Measurements from ENCODE around the gene MTARC1.

The MTARC1 gene

DNA sequence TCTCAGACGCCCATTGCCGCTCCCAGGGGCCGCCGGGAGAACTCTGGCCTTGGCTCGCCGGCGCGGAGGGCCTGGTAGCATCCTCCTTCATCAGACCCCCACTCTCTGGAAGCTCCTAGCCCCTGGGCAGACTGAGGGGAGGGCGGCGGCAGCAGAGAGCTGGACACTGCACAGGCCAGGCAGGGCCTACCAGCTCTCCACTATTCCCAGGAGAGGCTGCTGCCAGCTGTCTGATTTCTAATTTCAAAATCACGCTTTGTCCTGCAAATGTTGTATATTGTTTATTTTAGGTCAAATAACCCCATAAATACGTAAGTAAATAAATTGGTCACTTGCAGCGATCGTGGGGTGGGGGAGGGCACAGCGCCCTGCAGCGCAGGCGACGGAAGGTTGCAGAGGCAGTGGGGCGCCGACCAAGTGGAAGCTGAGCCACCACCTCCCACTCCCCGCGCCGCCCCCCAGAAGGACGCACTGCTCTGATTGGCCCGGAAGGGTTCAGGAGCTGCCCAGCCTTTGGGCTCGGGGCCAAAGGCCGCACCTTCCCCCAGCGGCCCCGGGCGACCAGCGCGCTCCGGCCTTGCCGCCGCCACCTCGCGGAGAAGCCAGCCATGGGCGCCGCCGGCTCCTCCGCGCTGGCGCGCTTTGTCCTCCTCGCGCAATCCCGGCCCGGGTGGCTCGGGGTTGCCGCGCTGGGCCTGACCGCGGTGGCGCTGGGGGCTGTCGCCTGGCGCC lies at the start of gene MTARC1:
Gene MTARC1, plus strand, starts transcription at position 577 of the 732 bp plus-strand sequence. Its CDS starts 32 bp downstream, at position 609.
- DNase-seq = peak; percentile 66

DNA sequence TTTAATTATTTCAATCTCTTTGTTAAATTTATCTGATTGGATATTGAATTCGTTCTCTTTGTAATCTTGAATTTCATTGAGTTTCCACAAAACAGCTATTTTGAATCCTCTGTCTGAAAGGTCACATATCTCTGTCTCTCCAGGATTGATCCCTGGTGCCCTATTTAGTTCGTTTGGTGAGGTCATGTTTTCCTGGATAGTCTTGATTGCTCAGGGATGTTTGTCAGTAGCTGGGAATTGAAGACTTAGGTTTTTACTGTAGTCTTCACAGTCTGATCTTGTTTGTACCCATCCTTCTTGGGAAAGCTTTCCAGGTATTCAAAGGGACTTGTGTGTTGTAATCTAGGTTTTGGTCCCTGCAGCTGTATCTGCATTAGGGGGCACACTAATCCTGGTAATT lies 45.4 kb upstream of the MTARC1 start:
- no peak for DNase-seq

DNA sequence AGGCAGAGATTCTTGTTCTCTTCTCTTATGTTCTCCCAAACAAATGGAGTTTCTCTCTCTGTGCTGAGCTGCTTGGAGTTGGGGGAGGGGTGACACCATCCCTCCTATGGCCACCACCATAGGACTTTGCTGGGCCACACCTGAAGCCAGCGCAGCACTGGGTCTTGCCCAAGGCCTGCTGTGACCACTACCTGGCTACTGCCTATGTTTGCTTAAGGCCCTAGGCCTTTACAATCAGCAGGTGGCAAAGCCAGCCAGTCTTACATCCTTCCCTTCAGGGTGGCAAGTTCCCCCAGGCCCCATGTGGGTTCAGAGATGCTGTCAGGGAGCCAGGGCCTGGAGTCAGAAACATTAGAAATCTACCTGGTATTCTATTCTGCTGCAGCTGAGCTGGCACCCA lies 44.9 kb upstream of the MTARC1 start:
- DNase-seq = no peak

DNA sequence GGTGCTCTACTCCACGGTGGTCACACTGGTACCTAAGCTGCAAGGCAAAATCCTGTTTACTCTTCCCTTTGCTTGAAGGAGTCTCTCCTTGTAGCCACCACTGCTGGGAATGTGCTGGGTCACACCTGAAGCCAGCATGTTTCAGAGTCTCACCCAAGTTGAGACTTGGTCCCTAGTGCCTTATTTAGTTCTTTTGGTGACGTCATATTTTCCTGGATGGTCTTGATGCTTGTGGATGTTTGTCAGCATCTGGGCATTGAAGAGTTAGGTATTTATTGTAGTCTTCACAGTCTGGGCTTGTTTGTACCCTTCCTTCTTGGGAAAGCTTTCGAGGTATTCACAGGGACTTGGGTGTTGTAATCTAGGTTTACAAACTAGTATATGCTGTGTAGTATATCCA lies 44.2 kb upstream of the MTARC1 start:
- no peak for DNase-seq

DNA sequence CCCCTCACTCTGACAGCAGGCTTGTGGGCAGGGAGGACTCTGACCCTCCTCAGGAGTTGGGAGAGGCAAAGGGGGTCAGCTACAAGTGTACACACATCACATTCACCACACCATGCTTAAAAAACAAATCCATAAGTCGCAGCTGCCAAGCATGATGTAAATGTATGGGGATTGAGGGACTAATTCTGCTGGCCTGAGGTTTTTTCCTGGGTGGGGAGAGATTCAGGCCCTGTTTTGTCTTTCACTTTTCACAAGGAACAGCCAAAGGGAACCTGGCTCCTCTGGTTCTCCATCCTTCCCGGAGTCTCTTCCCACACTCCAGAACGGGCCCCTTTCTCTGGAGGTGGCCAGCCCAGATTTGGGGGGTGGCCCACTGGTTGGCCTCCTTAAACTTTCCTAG lies 39.9 kb upstream of the MTARC1 start:
- DNase-seq = no peak

DNA sequence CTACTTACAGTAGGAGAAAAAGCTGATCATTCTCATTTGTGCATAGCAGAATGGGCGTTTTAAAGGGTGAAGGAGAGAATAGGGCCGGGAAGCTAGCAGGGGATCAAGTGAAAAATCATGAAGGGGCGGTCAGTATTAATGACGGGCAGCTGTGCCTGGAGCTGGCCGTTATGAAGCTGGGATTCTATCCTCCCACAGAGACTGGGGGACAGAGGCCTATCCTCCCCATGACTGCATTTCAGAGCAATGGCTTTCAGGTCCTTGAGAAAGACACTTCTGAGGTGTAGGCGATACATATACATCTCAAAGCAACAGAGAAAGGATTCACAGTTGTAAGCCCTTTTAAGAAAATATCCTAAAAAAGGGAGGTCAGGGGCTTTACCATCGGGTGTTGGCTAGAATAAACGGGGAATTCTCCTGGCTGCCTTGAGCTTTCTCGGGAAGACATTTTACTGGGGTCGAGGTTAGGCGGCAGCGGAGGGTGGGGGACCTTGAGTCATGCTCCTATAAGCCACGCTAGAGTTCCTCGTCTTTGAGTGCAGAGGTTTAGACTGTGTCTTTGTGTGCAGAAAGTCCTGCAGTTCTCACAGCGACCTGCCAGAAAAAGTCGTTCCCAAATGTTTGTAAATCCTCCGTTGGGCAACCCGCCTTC lies 39.1 kb upstream of the MTARC1 start:
- no peak for DNase-seq

DNA sequence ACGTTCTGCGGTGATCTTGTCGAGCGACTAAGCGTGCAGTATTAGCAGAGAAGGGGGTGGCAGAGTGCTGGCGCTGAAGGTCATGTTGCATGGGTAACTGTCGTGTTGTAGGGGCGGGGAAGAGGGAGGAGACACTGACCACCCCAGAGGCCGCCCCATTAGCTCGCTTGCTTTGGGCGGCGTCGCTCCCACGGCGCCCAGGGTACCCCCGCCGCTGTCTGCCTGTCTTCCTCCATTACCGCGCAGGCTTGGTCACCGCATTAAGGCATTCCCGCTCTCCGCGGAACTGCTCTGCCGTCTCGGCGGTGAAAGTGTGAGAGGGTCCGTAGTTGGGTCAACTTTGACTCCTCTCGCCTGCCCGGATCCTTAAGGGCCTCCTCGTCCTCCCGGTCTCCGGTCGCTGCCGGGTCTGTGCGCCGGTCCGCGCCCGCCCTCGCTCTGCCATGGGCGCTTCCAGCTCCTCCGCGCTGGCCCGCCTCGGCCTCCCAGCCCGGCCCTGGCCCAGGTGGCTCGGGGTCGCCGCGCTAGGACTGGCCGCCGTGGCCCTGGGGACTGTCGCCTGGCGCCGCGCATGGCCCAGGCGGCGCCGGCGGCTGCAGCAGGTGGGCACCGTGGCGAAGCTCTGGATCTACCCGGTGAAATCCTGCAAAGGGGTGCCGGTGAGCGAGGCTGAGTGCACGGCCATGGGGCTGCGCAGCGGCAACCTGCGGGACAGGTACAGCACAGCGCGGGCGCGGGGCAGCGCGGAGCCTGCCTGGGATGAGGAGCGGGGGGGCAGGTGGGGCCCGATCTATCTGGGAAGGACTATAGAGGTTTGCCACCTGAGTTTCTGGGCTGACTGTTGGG lies 38.4 kb upstream of the MTARC1 start, which contains the start of gene MTARC2:
Gene MTARC2, plus strand, starts transcription at position 234 of the 846 bp plus-strand sequence. Its CDS starts 210 bp downstream, at position 444.
- peak; percentile 27 for DNase-seq

DNA sequence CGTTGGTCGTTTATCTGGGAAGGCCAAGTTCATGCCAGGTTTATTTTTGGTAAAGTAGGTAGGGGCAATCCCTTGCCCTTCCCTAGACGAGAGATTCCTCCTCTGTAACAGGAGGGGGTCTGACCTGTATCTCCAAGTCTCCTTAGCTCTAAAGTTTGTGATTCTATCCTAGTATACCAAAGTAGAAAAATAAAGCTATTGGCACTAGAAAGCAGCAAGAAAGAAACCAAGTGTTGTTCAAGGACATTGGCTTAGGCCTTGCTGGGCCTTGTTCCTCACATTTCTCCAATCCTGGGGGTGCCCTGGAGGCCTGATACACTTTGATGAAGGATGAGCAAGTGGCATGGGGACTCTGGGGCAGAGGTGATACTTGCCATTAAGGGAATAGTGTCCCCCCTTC lies 37.8 kb upstream of the MTARC1 start:
- no peak for DNase-seq

DNA sequence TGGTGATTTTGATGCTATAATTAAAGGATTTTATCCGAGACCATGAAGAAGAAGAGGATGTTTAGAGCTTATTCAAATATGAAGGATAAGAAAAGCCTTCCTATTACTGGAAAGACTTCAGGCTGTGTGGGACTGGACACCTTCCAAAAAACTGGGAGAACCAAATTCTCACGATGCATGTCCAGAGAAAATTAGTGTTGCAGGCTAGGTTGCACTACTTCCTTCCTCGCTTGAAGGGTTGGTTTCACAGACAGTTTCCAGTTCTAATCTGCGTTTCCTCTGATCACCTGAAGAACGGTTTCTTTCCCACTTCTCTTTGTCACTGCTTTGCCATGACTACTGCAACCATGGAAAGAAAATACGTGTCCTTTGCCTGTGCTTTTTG lies 36.6 kb upstream of the MTARC1 start:
- no peak for DNase-seq

DNA sequence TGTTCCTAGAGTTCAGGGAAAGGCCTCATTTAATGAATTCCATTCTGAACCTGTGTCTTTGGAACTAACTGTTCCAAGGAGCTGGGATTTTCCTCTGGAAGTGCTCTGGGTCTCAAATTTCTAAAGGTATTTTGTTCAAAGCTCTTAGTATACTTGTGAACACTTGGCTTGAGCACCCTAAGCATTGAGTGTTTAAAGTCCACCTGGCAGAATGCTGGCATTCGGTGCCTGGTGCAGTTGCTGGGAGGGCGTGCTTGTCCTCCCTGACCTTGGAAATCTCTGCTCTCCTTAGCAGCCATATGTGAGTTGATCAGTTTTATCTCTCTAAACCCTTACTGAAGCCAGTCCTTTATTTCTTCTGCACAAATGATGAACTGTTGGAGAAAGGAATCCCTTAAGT lies 35.6 kb upstream of the MTARC1 start:
- no peak for DNase-seq

DNA sequence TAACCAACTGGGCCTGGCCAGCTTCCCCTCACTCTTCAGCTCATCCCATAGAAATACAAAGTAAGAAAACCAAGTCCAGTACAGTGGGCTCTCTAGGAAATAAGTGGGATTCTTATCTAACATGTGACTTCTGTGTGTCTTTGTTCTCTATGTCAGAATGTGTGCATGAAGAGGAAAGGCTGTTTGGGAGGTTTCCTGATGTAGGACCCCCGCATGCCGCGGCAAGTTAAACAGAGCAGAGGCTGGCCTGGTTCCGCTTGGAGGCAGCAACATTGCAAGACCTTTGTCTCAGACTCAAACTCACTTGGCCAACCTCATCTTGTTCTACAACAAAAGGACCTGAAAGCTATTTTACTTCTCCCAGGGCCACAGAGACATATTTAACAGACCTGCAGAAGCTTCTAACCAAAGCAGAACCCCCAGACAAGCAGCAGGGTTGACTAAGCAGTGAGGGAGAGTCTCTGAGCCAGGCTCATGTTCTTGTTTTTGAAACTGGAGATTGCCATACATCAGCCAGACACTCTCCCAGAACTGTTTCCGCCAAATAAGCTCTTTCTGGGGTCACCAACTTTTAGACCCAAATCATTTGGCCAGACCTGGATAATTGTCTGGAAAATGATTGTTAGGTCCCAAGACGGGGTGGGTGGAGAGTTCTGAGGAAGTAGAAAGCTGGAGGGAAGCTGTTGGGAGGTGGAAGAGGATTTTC lies 32.3 kb upstream of the MTARC1 start:
- DNase-seq = no peak

DNA sequence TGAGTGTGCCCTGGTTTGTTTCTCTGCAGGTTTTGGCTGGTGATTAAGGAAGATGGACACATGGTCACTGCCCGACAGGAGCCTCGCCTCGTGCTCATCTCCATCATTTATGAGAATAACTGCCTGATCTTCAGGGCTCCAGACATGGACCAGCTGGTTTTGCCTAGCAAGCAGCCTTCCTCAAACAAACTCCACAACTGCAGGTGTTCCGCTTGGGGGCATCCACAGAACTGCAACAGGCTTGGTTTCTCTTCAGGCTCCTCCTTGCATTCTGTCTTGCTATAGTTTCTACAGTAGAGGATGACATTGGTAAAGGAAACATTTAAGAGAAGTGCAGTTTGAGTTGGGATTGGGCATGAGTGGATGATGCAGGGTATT lies 31.8 kb upstream of the MTARC1 start:
- DNase-seq = no peak

DNA sequence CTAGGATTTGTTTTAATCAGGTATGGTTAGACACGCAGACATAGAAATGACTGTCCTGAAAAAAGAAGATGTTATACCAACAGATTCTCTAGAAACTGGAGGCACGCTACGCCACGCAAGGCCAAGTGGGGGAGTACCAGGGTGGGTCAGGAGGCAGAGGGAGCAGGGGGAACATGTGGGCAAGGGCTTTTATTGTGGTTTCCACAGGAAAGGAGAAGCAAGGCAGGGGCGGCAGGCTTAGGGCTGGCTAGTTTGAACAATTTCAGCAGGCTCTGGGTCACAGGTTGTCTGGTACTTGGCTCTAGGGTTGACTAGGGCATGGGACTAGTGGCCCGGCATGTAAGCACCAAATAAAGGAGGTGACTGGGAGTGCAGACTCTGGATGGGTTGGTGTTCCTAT lies 31.4 kb upstream of the MTARC1 start:
- no peak for DNase-seq

DNA sequence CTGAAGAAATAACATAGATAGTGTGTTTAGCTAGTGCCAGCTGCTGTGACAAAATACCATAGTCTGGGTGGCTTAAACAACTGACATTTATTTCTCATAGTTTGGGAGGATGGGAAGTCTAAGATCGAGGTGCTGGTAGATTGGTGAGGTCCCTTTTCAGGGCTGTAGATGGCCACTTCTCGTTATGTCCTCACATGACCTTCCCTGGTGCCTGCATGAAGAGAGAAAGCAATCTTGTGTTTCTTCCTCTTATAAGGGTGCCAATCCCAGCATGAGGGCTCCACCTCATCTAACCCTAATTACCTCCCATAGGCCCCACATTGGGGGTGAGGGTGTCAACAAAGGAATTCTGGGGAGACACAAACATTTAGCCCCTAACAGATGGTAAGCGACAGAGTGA lies 29.3 kb upstream of the MTARC1 start:
- no peak for DNase-seq

DNA sequence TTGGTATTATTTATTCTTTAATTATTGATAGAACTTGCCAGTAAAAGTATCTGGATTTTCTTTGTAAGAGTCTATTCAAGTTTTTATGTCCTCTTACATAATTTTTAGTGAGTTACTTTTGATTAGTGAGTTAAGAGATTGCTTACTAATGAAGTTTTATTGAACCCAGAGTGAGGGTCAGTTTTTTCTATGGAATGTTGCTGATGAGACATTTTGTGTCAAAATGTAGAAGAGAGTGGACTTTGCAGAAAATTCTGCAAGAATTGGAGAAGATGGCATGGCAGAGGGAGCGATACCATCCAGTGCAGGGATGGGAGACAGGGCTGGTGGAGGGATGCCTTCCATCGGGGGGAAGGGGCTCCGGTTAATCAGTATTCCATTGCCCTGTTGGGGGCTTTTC lies 27.6 kb upstream of the MTARC1 start:
- DNase-seq = no peak

DNA sequence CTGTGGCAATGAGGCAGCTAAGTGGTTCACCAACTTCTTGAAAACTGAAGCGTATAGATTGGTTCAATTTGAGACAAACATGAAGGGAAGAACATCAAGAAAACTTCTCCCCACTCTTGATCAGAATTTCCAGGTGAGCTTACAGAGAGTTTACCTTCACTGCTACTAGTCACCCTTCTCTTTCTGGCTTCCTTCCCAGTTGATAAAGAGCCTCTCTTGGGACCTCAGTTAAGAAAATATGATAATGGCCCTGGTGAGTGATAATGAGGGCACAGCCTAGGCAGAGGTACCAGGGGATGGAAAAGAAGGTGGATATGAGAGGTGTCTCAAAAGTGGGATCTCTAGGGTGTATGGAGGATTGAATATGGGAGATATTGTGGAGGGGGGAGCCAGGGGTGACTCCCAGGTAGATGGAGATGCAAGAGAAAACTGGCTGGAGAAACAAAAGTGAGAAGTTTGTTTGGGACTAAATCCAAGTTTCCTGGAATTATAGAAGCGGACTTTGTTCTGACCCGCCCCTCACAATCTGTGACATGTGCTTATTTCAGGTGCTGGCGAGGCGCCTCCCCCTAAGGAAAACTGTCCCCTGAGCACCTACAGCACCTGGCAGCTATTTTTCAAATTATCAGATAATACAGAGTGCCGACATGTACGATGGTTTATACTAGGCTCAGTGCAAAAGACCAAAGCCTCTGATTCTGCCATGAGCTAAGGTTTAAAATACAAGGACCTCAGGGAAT lies 24.9 kb upstream of the MTARC1 start:
- DNase-seq = no peak

DNA sequence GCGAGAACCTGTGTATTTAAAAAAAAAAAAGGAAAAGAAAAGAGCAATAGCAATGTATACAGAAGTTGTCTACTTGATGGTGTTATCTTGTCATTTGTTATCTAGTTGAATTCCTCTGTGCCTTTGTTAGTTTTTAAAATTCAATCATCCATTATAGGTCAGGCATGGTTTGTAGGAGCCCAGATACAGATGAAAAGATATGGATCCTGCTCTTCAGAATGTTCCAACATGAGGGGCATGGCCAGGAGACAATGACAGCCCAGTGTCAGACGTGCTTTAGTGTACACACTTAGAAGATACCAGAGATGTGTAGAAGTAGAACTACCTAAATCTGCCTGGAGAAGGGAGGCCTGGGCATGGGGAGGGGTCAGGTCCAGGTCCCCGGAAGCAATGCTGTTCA lies 22.0 kb upstream of the MTARC1 start:
- DNase-seq = no peak

DNA sequence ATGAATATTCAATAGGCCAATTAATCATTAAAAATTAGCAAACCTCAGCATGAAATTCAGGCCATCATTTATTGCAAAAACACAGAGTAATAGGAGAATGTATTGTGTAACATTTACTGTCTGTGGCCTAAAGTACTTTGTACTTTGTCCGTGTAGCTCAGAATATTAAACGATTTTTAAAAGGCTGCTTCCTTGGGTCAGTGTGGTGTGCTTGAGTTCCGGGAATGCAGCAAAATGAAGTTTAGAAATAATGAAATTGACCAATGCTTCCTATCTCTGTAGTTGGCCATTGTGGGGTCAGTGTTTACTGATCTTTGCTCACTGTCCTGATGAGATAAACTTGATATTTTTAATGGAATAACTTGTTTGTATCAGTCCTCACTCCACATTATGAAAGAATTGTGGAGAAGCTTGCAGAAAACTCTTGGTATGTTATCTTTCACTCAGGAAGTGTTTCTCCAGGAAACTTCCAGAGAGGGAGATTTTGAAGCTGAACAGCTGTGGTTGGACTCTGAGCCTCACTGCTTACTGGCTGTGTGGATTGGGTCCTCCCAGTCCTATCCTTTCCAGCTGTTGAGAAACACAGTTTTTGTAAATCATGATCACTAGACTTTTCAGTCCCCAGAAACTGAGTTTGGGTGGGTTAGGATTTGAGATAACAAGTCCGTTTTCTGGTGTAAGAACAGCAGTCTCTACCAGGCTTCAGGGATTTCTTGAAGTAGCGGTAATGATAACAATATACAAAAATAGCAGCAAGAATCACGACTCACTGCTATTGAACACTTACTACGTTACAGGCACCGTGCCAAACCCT lies 19.2 kb upstream of the MTARC1 start:
- no peak for DNase-seq

DNA sequence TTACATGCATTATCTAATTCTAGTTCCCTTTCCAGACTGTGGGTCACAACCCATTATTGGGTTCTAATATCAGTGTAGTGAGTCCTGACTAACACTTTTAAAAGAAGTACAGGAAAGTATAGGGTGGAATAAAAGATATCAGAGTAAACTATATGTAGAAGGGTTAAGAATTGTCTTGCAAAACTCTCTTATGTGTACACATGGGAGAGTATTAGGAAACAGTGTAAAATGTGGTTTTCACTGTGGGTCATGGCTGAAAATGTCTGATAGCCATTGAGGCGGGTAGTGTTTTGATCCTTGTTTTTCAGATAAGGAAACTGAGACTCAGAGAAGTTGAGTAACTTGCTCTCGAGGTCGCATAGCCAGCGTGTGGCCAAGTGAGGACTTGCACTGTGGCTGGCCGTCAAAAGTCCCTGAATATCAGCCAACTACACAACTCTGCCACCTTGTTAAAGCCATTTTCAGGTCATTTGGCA lies 18.5 kb upstream of the MTARC1 start:
- DNase-seq = no peak

DNA sequence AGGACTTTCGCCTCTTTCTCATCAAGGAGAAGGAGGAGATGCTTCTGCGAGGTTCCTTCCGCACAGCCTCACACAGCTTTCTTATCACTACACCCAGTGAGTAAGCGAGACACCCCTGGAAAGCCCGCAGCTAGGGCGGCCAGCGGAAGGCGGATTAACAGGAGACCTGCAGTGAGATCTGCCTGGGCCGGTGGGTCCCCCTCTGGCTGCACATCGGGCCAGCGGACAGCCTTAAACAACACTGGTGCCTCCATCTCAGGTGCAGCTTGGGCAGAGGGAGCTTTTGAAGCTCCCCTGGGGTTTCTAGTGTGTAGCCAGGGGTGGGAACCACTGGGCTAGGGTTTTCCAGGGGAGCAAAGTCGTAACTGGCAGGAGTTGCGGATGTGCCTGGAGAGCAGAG lies 17.5 kb upstream of the MTARC1 start:
- no peak for DNase-seq

DNA sequence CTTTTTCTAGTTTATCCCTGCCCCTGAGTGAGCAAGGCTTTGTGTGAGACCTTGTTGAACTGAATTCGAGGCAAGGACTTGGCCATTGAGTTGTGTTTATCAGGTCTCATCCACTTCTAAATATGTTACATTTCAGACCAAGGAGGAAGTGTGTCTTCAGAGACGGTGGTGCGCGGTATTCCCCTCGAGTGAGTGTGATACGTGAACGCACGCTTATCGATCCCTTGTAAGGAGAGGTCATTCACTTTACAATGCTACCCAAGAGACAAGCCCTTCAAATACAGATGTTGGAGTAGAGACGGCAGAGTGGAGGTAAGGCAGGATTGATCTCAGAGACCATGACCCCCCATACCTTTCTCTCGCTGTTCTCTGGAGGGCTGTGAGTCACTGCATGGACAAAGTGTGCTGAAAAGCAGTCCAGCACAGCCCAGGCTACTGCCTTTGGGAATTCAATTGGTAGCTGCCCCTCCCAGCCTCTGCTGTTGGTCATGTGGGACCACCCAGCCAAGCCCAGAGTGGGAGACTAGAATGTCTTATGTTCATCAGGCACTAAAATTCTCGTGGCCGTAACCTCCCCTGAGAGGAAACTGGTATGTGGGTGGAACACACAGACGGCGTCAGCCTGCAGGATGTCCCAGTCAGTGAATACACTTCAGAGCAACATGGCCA lies 16.3 kb upstream of the MTARC1 start:
- DNase-seq = no peak
